GM12878 (cell line): ENCODE data around the gene TSR1. TPM values are rescaled to one million over a fixed set of nuclear protein-coding genes. Genes with fewer than 3 reads are reported as not detected.

Source experiments
- ASH2L ChIP-seq: fragments of 300-600, 200-600 bp; sonication (generic); IDR thresholded peaks from 2 replicates; pipeline ENCODE4 v1.6.1; 2017; ENCODE audit warnings: low read depth, mild to moderate bottlenecking, borderline replicate concordance
- CBFB ChIP-seq: IDR thresholded peaks from 2 replicates; pipeline ENCODE4 v1.6.1; 2016; ENCODE audit warnings: antibody characterized with exemption, low read depth
- CBX5 ChIP-seq: sonication (generic); IDR thresholded peaks from 2 replicates; pipeline ENCODE4 v1.6.1; 2016; ENCODE audit warnings: low read depth, moderate library complexity, mild to moderate bottlenecking, inconsistent platforms
- CREM ChIP-seq: IDR thresholded peaks from 2 replicates; pipeline ENCODE4 v1.6.1; 2014; ENCODE audit warnings: antibody characterized with exemption, low read depth
- EZH2 ChIP-seq: IDR thresholded peaks from 2 replicates; pipeline ENCODE4 v1.6.1; 2012; ENCODE audit warnings: low read depth, mild to moderate bottlenecking, control low read depth, inconsistent platforms, low read length, borderline replicate concordance; ENCODE audit not compliant: control insufficient read depth
- HSF1 ChIP-seq: fragments of 150-350 bp; IDR thresholded peaks from 2 replicates; pipeline ENCODE4 v1.6.1; 2014; ENCODE audit warnings: mild to moderate bottlenecking, low read depth, low read length
- JUNB ChIP-seq: IDR thresholded peaks from 2 replicates; pipeline ENCODE4 v1.6.1; 2016; ENCODE audit warnings: antibody characterized with exemption, mild to moderate bottlenecking
- NKRF ChIP-seq: fragments of 450-650 bp; conservative IDR thresholded peaks from 2 replicates; pipeline ENCODE4 v1.6.1; 2017; ENCODE audit warnings: mild to moderate bottlenecking, moderate library complexity
- NRF1 ChIP-seq: conservative IDR thresholded peaks from 2 replicates; pipeline ENCODE4 v1.6.1; 2011; ENCODE audit warnings: mild to moderate bottlenecking, low read depth, low read length, improper control_type of control experiment
- POU2F2 ChIP-seq: IDR thresholded peaks from 3 replicates; pipeline ENCODE4 v1.6.1; 2011; ENCODE audit warnings: low read depth, mild to moderate bottlenecking, low read length, borderline replicate concordance
- RCOR1 ChIP-seq: conservative IDR thresholded peaks from 2 replicates; pipeline ENCODE4 v1.6.1; 2012; ENCODE audit warnings: low read depth, low read length, improper control_type of control experiment
- RELA ChIP-seq: fragments of 450-650 bp; IDR thresholded peaks from 2 replicates; pipeline ENCODE4 v1.8.0; 2014; ENCODE audit warnings: borderline replicate concordance; ENCODE audit not compliant: partially characterized antibody
- RFX5 ChIP-seq: IDR thresholded peaks from 2 replicates; pipeline ENCODE4 v1.6.1; 2011; ENCODE audit warnings: low read depth, low read length, improper control_type of control experiment
- SUZ12 ChIP-seq: fragments of 200-600 bp; sonication (generic); IDR thresholded peaks from one replicate; pipeline ENCODE4 v1.6.1; 2018; ENCODE audit warnings: antibody characterized with exemption, mild to moderate bottlenecking; ENCODE audit not compliant: unreplicated experiment
- ZBTB4 ChIP-seq: fragments of 450-650 bp; formaldehyde crosslinking; IDR thresholded peaks from 2 replicates; pipeline ENCODE4 v1.4.0; 2022; ENCODE audit warnings: mild to moderate bottlenecking, moderate library complexity
- polyA plus RNA-seq, 11 experiments: library from polyadenylated mRNA; depleted of rRNA in 4 of 11; unstranded in 6 of 11; stranded (reverse) in 5 of 11; fragments of >200 nt; fragmentation: Nextera tagmentation in 4 of 11; fragmentation: Illumina TruSeq in 1 of 11; extraction: Ambion mirVana in 4 of 11; extraction: Trizol in 1 of 11; gene quantifications; 1 replicate in 1 of 11; 2 replicates in 10 of 11; pipeline versions ENCODE4 v1.2.1 to v1.2.3, GENCODE V29; 2011 to 2016; ENCODE audit warnings: inconsistent platforms in 2 of 11, missing spikeins in 2 of 11, low read depth in 1 of 11
- total RNA-seq, 4 experiments: library from RNA; depleted of rRNA in 3 of 4; stranded (reverse); fragments of >200 nt in 3 of 4; fragmentation: Illumina TruSeq in 1 of 4; extraction: Trizol in 1 of 4; gene quantifications; 2 replicates each; pipeline versions ENCODE4 v1.2.1 to v1.2.3, GENCODE V29; 2013 to 2021

Gene TSR1
- total and polyA plus RNA-seq, 10 of the 15 experiments (the other 5 are each of a cell fraction or from before 2014, with no cell fraction given) = 14.7 to 100 (median 46.9) TPM

GRCh38 chr17:2378905-2379304 is 42.6 kb upstream of the TSR1 start (continued):
- TF ChIP-seq NKRF (no peak), SUZ12 (no peak), CREM (no peak), HSF1 (no peak), JUNB (no peak), ASH2L (no peak), RCOR1 (no peak), RELA (no peak), RFX5 (no peak), POU2F2 (no peak), NRF1 (no peak), CBX5 (no peak), ZBTB4 (CRISPR knock-in tag) (no peak), EZH2 (no peak), CBFB (no peak)
- TF ChIP-seq, all 136 proteins: peak for 0
